GM21619 (cell line): ENCODE measurements around the gene APOA5.
"Not testable (repeated sequence)": the region's sequence is repeated elsewhere in the genome, so short reads cannot be mapped to it uniquely, and the experiment has no call there.

ENCODE experiments used
- ATAC-seq: cut with Tn5 transposase; IDR thresholded peaks from one replicate; pipeline ENCODE4 v1.9.1; 2021; ENCODE audit not compliant: unreplicated experiment

APOA5 gene

DNA sequence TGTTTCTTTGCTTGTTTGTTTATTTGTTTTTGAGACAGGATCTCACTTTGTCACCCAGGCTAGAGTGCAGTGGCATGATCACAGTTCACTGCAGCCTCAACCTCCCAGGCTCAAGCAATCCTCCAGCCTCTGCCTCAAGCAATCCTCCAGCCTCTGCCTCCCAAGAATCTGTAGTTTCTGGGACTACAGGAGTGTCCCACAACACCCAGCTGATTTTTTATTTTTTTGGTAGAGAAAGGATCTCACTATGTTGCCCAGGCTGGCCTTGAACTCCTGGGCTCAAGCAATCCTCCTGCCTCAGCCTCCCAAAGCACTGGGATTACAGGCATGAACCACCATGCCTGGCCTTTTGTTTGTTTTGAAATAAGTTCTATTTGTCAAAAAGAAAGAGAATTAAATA, 10.0 kb upstream of the APOA5 start:
- ATAC-seq: not testable (repeated sequence)

DNA sequence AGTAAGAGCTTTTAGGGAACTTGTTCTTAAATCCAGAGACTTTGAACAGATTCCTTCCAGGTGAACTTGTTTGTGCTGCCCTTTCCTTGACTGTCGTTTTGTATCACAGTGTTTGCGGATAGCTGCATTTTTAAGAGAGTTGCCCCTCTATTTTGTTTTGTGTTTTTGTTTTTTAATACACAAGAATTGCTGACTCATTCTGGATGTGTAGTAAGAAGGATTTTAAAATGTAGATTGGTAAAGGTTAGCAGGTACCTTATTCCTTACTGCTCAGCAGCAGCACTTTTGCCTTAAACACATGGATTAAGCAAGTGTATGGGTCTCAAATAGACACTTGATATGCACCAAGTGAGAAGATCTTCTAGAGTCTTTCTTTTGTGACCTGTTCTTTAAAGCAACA, 8.9 kb upstream of the APOA5 start:
- no peak for ATAC-seq

DNA sequence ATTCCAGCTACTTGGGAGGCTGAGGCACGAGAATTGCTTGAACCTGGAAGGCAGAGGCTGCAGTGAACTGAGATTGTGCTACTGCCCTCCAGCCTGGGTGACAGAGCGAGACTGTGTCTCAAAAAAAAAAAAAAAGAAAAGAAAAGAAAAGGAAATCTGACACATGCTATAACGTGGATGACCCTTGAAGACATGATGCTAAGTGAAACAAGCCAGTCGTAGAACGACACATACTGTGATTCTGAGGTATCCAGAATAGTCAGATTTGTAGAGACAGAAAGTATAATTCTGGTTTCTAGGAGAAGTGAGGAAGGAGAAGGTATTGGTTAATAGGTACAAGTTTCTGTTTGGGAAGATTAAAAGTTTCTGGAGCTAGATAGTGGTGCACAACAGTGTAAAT, 6.7 kb upstream of the APOA5 start:
- ATAC-seq: no peak

DNA sequence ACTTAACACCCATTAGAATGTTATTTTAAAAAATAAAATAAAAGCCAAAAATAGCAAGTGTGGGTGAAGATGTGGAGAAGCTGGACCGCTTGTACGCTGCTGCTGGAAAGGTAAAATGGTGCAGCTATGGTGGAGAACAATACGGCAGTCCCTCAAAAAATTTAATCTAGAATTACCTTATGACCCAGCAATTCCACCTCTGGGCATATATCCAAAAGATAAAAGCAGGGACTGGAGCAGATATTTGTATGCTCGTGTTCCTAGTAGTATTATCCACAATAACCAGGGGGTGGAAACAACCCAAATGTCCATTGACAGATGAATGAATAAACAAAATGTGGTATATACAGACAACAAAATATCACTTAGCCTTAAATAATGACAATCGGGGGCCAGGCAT, 6.1 kb upstream of the APOA5 start:
- no peak for ATAC-seq

DNA sequence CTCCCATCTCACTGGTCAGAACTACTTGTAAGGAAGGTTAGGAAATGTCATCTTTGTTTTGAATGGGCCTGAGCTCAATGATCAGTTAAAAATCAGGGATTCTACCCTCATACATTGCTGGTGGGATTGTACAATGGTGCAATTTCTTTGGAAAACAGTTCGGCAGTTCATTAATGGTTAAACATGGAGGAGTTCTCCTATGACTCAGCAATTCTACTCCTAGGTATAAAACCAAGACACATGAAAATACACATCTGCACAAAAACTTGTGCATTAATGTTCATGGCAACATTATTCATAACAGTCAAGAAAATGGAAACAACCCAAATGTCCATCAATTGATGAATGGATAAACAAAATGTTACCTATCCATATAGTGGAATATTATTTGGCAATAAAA, 4.9 kb upstream of the APOA5 start:
- ATAC-seq: no peak

DNA sequence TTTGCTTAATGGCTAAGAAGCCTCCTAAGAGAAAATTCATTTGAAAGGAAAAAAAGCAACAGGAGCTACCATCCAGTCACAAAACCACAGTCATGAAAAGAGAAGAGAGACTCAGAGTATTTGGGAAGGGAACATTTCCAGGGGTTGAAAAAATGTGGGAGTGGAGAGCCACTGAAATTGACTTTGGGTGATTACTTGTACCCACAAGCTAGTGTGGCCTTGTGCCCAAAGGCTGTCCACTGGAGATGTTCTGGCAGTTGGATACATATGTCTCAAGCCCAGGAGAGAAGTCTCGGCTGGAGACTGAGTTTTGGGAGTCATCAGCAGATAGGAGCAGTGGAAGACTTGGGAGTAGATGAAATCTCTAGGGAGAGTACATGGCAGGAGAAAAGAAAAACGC, 3.2 kb upstream of the APOA5 start:
- ATAC-seq: no peak

DNA sequence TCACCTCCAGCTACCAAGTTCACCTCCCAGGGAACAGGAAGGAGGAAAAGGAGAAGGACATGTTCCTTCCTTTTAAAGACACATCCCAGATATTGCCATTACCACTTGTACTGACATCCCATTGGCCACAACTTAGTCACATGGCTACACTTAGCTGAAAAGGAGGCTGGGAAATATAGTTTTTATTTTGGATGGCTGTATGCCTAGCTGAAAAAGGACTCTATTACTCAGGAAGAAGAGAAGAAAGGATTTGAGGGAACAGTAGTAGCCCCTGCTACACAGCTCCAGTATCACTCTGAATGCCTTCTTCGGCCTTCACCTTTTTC, 2.1 kb upstream of the APOA5 start:
- ATAC-seq: no peak

DNA sequence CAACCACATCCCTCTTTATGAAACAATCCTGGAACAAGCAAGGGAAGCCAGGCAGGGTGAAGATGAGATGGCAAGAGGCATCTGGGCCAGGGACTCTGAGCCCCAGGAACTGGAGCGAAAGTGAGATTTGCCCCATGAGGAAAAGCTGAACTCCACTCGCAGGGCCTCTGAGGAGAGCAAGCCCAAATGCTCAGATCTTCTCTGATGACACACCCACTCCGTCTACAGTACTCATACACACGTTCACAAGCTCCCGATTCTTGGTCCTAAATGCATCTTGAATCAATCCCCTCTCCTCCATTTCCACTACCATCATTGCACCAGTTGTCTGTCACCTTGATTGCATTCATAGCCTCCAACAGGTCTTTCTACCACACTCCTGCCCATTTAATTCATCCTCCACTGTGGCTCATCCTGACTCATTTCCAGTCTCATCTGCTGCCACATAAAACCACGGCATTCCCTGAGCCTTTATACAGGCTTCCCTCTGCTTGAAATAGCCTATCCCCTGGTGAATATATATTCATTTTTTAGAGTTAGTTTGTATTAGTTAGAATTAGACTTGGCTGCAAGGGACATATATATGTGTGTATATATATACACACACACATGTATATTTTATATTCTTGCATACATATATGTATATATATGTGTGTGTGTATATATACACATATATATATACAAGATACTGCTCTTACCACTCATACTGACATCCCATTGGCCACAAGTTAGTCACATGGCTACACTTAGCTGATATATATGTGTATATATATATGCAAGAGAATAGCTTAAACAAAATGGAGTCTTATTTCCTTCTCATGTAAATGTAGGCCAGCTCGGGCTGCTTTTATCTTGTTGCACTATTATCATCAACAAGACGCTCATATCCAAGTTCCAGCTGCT, 1.4 kb upstream of the APOA5 start:
- ATAC-seq: no peak

DNA sequence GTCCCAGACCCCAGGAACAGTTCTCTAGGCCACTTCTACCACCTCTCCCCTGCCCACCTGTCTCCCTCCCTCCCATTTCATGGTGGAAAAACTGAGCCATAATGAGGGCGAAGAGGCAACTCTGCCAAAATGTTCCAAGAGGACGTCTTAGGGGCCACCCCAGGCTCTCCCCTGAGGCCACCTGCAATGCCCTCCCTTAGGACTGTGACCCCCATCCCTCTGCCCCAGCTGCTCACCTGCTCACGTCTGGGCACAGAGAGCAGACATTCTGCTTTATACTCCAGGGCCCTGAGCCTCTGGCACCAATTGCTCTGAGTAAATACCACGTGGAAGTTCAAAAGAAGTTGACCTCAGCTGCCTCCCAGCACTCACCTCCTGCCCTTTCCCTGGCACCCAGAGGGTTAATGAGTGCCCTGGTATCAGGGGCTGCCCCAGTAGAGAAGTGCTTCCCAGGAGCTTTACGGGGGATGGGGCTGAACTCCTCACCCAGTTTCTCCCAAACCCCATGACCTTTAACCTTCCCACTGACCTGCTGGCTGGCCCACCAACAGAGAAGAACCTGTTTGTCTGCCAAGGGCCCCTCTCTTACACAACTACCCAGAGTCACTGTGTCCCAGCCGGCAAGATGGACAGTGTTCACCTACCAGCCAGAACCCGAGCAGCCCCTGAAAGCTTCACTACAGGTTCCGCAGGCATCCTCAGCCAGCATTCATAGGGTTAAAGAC, 627 bp upstream of the APOA5 start:
- no peak for ATAC-seq

DNA sequence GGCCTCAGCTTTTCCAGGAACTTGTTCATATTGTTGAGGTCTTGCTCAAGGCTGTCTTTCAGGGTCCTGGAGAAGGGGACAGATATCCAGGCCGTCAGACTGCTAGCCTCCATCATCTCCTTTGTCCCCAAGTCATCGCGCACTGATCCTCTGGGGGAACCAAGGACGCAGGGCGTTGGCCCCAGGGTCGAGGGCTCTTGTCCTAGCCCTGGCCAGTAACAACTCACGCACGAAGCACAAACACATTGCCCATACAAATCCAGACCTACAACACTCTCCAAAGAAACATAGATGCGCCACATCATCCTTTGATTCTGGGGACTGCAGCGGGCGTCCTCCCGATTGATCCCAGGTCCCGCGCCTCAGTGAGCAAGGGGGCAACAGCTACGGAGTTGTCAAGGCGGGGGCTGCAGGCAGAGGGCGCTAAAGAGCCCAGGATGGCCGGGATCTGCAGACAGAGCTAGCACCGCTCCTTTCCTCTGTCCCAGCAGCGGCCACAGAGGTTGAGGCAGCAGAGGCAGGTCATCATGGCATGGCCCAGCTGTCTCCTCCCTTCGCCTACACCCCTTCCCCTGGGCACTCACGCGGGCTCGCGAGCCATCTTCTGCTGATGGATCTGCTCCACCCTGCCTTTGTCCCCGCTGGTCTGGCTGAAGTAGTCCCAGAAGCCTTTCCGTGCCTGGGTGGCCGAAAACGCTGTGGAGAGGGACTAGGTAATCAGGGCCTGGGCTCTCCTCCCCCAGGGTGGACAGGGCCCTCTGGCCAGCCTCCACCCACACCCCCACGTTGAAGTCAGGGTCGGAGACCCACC, 472 bp downstream of the APOA5 start:
- no peak for ATAC-seq

DNA sequence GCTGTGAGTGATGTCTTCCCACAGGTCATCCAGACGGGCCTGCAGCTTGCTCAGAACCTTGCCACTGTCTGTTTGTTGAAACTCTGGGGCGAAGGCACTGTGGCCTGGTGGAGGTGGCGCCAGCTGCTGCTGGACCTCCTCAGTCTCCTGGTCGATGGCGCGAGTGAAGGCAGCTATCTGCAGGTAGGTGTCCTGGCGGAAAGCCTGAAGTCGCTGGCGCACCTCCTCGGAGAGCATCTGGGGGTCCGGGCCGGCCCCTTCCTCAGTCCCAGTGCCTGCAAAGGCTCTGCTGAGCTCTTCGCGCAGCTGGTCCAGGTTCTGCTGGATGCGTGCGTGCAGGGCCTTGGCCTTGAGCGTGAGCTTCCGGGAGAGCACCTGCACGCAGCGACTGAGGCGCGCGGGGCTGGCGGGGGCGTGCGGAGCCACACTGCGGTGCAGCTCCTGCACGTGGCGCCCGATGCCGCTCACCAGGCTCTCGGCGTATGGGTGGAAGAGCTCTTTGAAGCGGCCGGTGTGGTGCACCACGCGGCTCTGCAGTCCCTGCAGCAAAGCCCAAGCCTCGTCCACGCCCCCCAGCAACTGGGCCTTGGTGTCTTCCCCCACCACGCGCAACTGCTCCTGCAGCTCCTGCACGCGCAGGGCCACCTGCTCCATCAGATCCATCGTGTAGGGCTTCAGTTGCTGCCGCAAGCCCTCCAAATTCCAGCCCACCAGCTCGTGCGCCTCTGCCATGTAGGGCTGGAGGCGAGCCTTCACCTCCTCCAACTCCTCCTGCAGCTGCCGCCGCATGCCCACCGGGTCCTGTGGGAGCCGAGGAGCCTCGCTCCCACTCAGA, 1.3 kb downstream of the APOA5 start:
- ATAC-seq: no peak

DNA sequence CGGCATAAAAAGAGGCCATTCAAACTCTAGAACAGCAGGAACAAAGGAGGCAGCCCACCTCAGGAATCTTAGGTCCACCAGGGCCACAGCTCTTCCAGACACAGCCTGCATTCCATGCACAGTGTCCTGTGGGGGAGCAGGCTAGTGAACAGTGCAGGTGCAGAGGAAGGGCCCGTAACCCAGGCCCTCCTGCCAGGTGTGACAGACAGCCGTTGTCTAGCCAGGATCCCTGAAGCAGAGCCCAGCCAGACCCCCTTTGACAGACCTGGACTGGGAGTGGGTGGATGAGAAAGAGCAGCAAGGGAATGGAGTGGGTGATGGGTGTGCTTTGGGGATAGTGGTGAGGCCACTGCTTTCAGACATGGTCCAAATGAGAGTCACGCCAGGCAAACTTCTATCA, 2.7 kb downstream of the APOA5 start:
- ATAC-seq: no peak

DNA sequence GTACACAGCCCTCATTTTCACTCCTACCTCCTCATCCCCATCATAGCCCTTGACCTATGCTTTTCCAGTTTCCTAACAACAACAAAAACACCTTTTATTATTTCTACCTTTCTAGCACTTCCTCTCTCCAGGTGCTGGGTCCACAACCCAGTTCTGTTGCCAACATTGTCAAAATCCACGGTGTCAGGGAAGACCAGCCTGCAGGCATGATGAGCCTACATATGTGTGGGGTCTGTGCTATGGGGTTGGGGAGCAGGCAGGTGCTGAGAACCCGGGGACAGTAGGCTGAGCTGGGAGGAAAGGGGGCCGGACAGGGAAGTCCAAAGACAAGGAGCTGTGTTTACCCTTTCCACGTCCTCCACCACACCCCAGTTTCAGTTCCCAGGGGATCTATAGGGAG, 3.1 kb downstream of the APOA5 start:
- ATAC-seq: no peak

DNA sequence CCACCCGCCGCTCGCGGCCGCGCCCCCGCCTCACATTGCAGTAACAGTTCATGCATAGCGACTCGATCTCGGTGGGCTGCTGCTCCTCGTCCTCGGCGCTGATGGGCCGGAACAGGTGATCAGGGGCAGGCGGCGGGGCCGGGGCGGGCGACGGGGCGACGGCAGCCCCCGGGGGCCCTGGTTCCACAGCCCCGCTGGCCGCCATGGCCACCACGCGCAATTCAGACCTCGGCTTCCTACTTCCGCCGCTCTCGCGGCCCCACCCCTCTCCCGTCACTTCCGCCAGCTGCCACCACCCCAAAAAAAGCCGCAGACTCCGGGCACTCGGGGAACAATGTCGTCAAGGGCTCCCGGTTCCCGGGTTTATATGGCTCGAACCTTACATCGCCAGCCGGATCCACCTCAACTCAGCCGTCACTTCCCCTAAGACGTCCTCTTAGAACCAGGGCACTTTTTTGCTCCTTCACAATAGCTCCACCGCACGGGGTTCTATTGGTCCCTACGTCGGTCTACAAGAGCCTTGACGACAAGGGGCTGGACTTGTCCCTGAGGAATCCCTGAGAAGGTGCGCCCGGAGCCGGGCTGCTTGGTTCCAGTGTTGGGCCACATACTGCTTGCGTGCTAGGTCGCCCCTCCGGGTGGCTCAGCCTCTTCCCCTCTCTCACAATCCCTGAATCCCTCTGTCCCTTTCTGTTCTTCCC, 3.7 kb downstream of the APOA5 start, which contains the start of gene ZPR1:
Gene ZPR1 (minus strand): TSS at position 238 of the 701 bp plus-strand sequence. CDS start 33 bp downstream, at position 205.
- ATAC-seq: peak; percentile 89

DNA sequence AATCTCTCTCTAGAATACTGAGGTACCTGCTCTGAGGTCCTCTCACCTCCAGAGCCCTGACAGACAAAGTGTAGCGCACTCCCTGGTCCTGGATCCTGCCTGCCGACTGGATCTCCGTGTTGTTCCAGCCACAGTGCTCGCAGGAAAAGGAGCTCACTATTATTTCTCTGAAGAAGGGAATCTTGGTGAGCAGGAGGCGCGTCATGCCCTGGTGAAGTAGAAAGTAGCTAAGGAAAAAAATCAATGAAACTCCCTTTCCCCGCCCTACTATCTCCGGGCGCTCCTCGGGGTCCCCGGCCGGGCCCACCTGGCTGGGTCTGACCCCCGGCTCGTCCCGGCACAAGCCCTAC, 4.3 kb downstream of the APOA5 start:
- ATAC-seq: no peak

DNA sequence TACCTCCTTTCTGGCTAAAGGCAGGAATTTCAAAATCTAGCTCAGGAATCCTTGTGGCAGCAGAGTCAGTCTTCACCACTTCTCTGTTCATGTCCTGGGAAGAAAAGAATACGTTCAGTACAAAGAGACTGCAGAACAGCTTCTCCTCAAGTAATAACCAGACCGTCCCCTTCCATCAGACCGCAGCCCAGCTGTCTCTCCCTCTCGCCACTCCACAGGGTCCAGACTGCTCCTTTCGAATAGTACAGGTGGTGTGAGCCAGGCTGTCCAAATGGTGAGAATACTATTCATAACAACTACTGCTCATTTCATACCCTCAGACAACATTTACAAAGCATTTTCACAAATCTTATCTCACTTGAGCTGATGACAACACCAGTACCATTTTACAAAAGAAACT, 4.7 kb downstream of the APOA5 start:
- no peak for ATAC-seq

DNA sequence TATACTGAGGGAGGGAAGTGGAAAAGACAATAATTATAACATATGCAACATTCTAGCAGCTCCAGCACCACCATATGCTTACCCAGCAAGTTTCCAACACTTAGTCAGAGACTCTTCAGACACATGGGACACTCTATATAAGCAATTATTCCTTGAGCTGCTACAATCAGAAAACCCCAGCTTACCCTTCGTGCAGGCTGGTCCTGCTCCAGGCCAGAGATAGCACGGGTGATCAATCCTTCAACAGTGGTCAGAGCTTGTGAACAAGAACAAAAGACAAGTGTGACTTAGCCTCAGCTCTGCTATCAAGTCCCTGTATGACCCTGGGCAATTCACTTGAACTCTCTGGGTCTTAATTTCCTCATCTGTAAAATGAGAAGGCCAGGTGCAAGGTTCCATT, 5.4 kb downstream of the APOA5 start:
- no peak for ATAC-seq

DNA sequence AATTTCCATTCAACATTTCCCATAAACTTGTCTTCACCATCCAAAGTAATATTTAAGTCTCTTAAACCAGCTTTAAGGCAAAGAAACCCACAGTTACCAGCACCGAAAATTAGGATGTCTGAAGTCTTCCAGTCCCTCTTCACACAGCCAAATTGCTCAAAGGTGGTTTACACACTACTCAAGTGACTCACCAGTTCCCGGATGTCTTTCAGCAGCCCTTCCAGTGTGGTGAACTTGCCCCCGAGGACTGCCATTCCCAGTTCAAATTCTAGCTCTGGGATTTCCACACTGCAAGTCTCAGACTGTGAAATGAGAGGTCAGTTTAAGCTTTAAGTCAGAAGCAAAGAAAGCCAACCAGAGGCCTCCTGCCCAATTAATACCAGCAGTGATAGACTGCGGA, 9.0 kb downstream of the APOA5 start:
- ATAC-seq: no peak

DNA sequence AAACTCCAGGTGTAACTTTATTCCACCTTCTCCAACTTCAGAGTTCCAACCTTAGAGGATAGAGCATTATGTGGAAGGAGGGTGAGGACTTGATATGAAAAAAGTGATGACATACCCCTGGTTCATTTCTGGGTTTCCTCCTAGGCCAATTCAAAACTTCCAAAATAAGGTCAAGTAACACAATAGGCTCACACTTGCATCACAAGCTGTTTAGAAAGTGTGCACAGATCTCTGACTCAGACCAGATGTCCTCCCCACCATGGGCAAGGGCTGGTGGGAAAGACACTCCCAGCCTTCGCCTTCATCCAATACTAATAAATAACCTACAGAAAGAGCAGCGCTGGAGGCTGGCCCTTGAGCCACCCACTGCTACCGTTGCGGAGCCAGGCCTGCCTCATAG, 13.1 kb downstream of the APOA5 start:
- ATAC-seq: no peak

DNA sequence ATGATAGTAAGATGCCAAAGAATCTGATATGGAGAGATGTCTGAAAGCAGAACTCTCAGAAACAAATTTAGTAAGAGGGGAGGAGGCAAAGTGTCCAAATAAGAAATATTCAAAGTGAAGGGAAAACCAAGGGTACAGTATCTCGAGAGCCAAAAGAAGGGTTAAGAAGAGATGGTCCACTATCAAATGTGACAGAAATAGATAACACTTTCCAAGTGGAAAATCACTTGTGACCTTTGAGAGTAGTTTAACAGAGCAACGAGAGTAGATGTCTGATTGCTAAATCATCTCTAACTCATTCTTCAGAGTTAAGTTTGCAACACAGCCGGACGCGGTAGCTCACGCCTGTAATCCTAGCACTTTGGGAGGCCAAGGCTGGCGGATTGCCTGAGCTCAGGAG, 14.6 kb downstream of the APOA5 start:
- no peak for ATAC-seq
